ENCODE results near the gene LMBR1.
A peak's percentile ranks its signal among the peaks of the same experiment; 100 is the strongest.

The LMBR1 gene

DNA sequence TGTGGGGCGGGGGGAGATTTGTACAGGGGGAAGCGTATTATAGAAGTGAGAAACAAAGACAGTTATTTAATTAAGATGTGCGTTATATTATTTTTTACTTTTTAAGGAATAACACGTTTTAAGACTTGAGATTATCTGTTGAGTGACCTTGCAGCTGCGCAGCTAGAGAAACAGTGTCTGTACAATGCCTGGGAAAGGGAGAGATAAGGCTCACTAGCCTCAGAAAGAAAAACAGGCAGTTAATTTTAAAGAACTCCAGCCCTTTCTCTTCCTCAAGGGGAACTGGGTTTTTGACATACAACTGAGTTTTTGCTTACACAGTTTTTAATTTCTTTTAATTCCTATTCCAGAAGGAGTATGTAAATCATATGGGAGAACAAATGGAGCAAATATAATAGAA is 50.7 kb downstream of the LMBR1 start:
- Histone ChIP-seq H3K4me3 (ENCODE audit: control insufficient read depth in 1 of 7, extremely low read depth in 1 of 7, insufficient read depth in 4 of 7, low read depth in 2 of 7, low read length in 6 of 7) (no peak overlapping the region), H3K9me3 (ENCODE audit: control extremely low read depth in 1 of 5, control insufficient read depth in 4 of 5, insufficient read depth in 2 of 5, low read depth in 1 of 5, low read length in 4 of 5) (no peaks in the 10 kb centered on the region), H3K4me1 (ENCODE audit: control extremely low read depth in 1 of 4, control insufficient read depth in 4 of 4, insufficient read depth in 4 of 4, low read length in 3 of 4) (peaks cover 0 to 16% (median 2%) of the 10 kb centered on the region in 4 experiments), H3K36me3 (ENCODE audit: control insufficient read depth in 4 of 4, insufficient read depth in 4 of 4, low read length in 3 of 4) (peaks cover 0 to 13% (median 0%) of the 10 kb centered on the region in 4 experiments), H3K27ac (ENCODE audit: insufficient read depth in 1 of 2, low read depth in 1 of 2, low read length in 2 of 2, poor library complexity in 1 of 2, severe bottlenecking in 2 of 2) (peak overlapping the region in 1 of 2 experiments; percentile 15), H3K27me3 (replicated peaks in 2 of 5; ENCODE audit: control insufficient read depth in 4 of 5, insufficient read depth in 5 of 5, low read length in 4 of 5) (no peaks in the 10 kb centered on the region)
- CTCF ChIA-PET, result interaction anchor here (0.7 to 2.2 kb wide), 3 partner anchors 14 to 81 kb away, joined by 3 to 5 read pairs (median 3); no protein-coding TSS in a partner anchor
- 92% methylated on average over 5 of the region's 5 CpGs for WGBS (ENCODE audit: insufficient coverage)
- DNase-seq, result peak in 1 of 3 donors; percentile 36
- POLR2A ChIA-PET, result no interaction called here

DNA sequence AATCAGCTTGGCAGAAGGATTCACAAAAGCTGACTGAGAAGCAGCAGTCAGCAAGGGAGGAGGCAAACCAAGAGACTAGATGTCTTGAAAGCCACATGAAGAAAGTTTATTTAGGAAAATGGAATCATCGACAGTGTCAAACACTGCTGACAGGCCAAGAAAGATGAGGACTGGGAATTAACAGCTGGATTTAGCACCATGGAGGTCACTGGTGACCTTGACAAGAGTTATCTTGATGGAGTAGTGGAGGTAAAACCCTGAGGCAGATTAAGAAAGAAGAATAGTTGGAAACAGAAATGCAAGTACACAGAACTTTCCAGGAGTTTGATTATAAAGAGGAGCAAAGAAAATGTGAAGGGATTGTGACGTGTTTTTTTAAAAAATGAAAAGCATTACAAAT is 51.5 kb downstream of the LMBR1 start:
- H3K27ac ChIP-seq (ENCODE audit: insufficient read depth in 1 of 2, low read depth in 1 of 2, low read length in 2 of 2, poor library complexity in 1 of 2, severe bottlenecking in 2 of 2), result peak overlapping the region in 1 of 2 experiments; percentile 15
- DNase-seq, result no peak
- WGBS (ENCODE audit: insufficient coverage), result 100% methylated on average over 1 of the region's 2 CpGs
- no peaks in the 10 kb centered on the region for H3K27me3 ChIP-seq (replicated peaks in 2 of 5; ENCODE audit: control insufficient read depth in 4 of 5, insufficient read depth in 5 of 5, low read length in 4 of 5)
- peaks cover 0 to 16% (median 2%) of the 10 kb centered on the region in 4 experiments for H3K4me1 ChIP-seq (ENCODE audit: control extremely low read depth in 1 of 4, control insufficient read depth in 4 of 4, insufficient read depth in 4 of 4, low read length in 3 of 4)
- no peaks in the 10 kb centered on the region for H3K9me3 ChIP-seq (ENCODE audit: control extremely low read depth in 1 of 5, control insufficient read depth in 4 of 5, insufficient read depth in 2 of 5, low read depth in 1 of 5, low read length in 4 of 5)
- H3K36me3 ChIP-seq (ENCODE audit: control insufficient read depth in 4 of 4, insufficient read depth in 4 of 4, low read length in 3 of 4), result peaks cover 0 to 13% (median under 1%) of the 10 kb centered on the region in 4 experiments
- POLR2A ChIA-PET, result no interaction called here
- CTCF ChIA-PET, result no interaction called here
- H3K4me3 ChIP-seq (ENCODE audit: control insufficient read depth in 1 of 7, extremely low read depth in 1 of 7, insufficient read depth in 4 of 7, low read depth in 2 of 7, low read length in 6 of 7), result no peak overlapping the region

- CTCF ChIA-PET, result no interaction called here
- Histone ChIP-seq H3K4me3 (ENCODE audit: control insufficient read depth in 1 of 7, extremely low read depth in 1 of 7, insufficient read depth in 4 of 7, low read depth in 2 of 7, low read length in 6 of 7) (no peak overlapping the region), H3K9me3 (ENCODE audit: control extremely low read depth in 1 of 5, control insufficient read depth in 4 of 5, insufficient read depth in 2 of 5, low read depth in 1 of 5, low read length in 4 of 5) (no peaks in the 10 kb centered on the region), H3K27ac (ENCODE audit: insufficient read depth in 1 of 2, low read depth in 1 of 2, low read length in 2 of 2, poor library complexity in 1 of 2, severe bottlenecking in 2 of 2) (no peak overlapping the region), H3K4me1 (ENCODE audit: control extremely low read depth in 1 of 4, control insufficient read depth in 4 of 4, insufficient read depth in 4 of 4, low read length in 3 of 4) (peaks cover 0 to 16% (median 2%) of the 10 kb centered on the region in 4 experiments), H3K36me3 (ENCODE audit: control insufficient read depth in 4 of 4, insufficient read depth in 4 of 4, low read length in 3 of 4) (peaks cover 0 to 17% (median under 1%) of the 10 kb centered on the region in 4 experiments), H3K27me3 (replicated peaks in 2 of 5; ENCODE audit: control insufficient read depth in 4 of 5, insufficient read depth in 5 of 5, low read length in 4 of 5) (no peaks in the 10 kb centered on the region)
- POLR2A ChIA-PET, result no interaction called here
- 72% methylated on average over 5 of the region's 5 CpGs for WGBS (ENCODE audit: insufficient coverage)
- DNase-seq, result peak in 1 of 3 donors; percentile 28
Observed at GRCh38 chr7:156840134-156840533, 52.8 kb downstream of the LMBR1 start.

DNA sequence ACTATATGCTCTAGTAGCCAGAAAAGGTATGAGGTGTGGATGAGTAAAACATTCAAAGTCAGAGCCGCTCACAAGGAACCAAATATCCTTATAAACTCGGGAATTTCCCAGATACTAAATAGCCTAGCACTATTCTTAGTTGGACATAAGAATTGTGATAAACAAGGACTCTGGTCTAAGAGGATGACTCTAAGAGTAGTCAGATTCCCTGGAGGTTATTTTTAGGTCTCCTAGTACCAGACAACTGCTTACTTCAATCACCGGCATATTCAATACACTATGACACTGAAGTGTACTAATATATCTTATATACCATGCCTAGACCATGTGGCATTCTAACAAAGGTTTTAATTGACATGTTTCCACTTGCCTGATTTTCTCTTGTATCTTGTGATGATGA is 56.5 kb downstream of the LMBR1 start:
- DNase-seq, result no peak
- POLR2A ChIA-PET, result no interaction called here
- Histone ChIP-seq H3K4me1 (ENCODE audit: control extremely low read depth in 1 of 4, control insufficient read depth in 4 of 4, insufficient read depth in 4 of 4, low read length in 3 of 4) (peaks cover 0 to 10% (median 0%) of the 10 kb centered on the region in 4 experiments), H3K27ac (ENCODE audit: insufficient read depth in 1 of 2, low read depth in 1 of 2, low read length in 2 of 2, poor library complexity in 1 of 2, severe bottlenecking in 2 of 2) (no peak overlapping the region), H3K27me3 (replicated peaks in 2 of 5; ENCODE audit: control insufficient read depth in 4 of 5, insufficient read depth in 5 of 5, low read length in 4 of 5) (no peaks in the 10 kb centered on the region), H3K36me3 (ENCODE audit: control insufficient read depth in 4 of 4, insufficient read depth in 4 of 4, low read length in 3 of 4) (peaks cover 0 to 15% (median 3%) of the 10 kb centered on the region in 4 experiments), H3K4me3 (ENCODE audit: control insufficient read depth in 1 of 7, extremely low read depth in 1 of 7, insufficient read depth in 4 of 7, low read depth in 2 of 7, low read length in 6 of 7) (no peak overlapping the region), H3K9me3 (ENCODE audit: control extremely low read depth in 1 of 5, control insufficient read depth in 4 of 5, insufficient read depth in 2 of 5, low read depth in 1 of 5, low read length in 4 of 5) (no peaks in the 10 kb centered on the region)
- no CpG with 5 or more reads among the region's 3 CpGs for WGBS (ENCODE audit: insufficient coverage)
- CTCF ChIA-PET, result no interaction called here

GRCh38 chr7:156834462-156834861 is 58.5 kb downstream of the LMBR1 start:
- H3K27ac ChIP-seq (ENCODE audit: insufficient read depth in 1 of 2, low read depth in 1 of 2, low read length in 2 of 2, poor library complexity in 1 of 2, severe bottlenecking in 2 of 2), result no peak overlapping the region
- WGBS (ENCODE audit: insufficient coverage), result no CpG with 5 or more reads among the region's 3 CpGs
- H3K9me3 ChIP-seq (ENCODE audit: control extremely low read depth in 1 of 5, control insufficient read depth in 4 of 5, insufficient read depth in 2 of 5, low read depth in 1 of 5, low read length in 4 of 5), result no peaks in the 10 kb centered on the region
- peaks cover under 1 to 18% (median 4%) of the 10 kb centered on the region in 4 experiments for H3K36me3 ChIP-seq (ENCODE audit: control insufficient read depth in 4 of 4, insufficient read depth in 4 of 4, low read length in 3 of 4)
- no peak for DNase-seq
- CTCF ChIA-PET, result no interaction called here
- H3K4me1 ChIP-seq (ENCODE audit: control extremely low read depth in 1 of 4, control insufficient read depth in 4 of 4, insufficient read depth in 4 of 4, low read length in 3 of 4), result peaks cover 0 to 5% (median 0%) of the 10 kb centered on the region in 4 experiments
- POLR2A ChIA-PET, result no interaction called here
- no peaks in the 10 kb centered on the region for H3K27me3 ChIP-seq (replicated peaks in 2 of 5; ENCODE audit: control insufficient read depth in 4 of 5, insufficient read depth in 5 of 5, low read length in 4 of 5)
- no peak overlapping the region for H3K4me3 ChIP-seq (ENCODE audit: control insufficient read depth in 1 of 7, extremely low read depth in 1 of 7, insufficient read depth in 4 of 7, low read depth in 2 of 7, low read length in 6 of 7)

GRCh38 chr7:156833312-156833711 is 59.7 kb downstream of the LMBR1 start:
- no peaks in the 10 kb centered on the region for H3K27me3 ChIP-seq (replicated peaks in 2 of 5; ENCODE audit: control insufficient read depth in 4 of 5, insufficient read depth in 5 of 5, low read length in 4 of 5)
- peaks cover 2 to 18% (median 4%) of the 10 kb centered on the region in 4 experiments for H3K36me3 ChIP-seq (ENCODE audit: control insufficient read depth in 4 of 4, insufficient read depth in 4 of 4, low read length in 3 of 4)
- ChIA-PET CTCF (no interaction called here), POLR2A (interaction anchor here (0.6 kb wide), 1 partner anchor 58 kb away, joined by 3 read pairs; no protein-coding TSS in a partner anchor)
- no peak overlapping the region for H3K4me3 ChIP-seq (ENCODE audit: control insufficient read depth in 1 of 7, extremely low read depth in 1 of 7, insufficient read depth in 4 of 7, low read depth in 2 of 7, low read length in 6 of 7)
- 100% methylated on average over 4 of the region's 4 CpGs for WGBS (ENCODE audit: insufficient coverage)
- no peaks in the 10 kb centered on the region for H3K9me3 ChIP-seq (ENCODE audit: control extremely low read depth in 1 of 5, control insufficient read depth in 4 of 5, insufficient read depth in 2 of 5, low read depth in 1 of 5, low read length in 4 of 5)
- peaks cover 0 to 5% (median 0%) of the 10 kb centered on the region in 4 experiments for H3K4me1 ChIP-seq (ENCODE audit: control extremely low read depth in 1 of 4, control insufficient read depth in 4 of 4, insufficient read depth in 4 of 4, low read length in 3 of 4)
- H3K27ac ChIP-seq (ENCODE audit: insufficient read depth in 1 of 2, low read depth in 1 of 2, low read length in 2 of 2, poor library complexity in 1 of 2, severe bottlenecking in 2 of 2), result no peak overlapping the region
- no peak for DNase-seq

- CTCF ChIA-PET, result interaction anchor here (0.9 to 1.7 kb wide), 4 partner anchors 9 to 61 kb away, joined by 3 to 5 read pairs (median 5); no protein-coding TSS in a partner anchor
- Histone ChIP-seq H3K4me3 (ENCODE audit: control insufficient read depth in 1 of 7, extremely low read depth in 1 of 7, insufficient read depth in 4 of 7, low read depth in 2 of 7, low read length in 6 of 7) (no peak overlapping the region), H3K27me3 (replicated peaks in 2 of 5; ENCODE audit: control insufficient read depth in 4 of 5, insufficient read depth in 5 of 5, low read length in 4 of 5) (no peaks in the 10 kb centered on the region), H3K4me1 (ENCODE audit: control extremely low read depth in 1 of 4, control insufficient read depth in 4 of 4, insufficient read depth in 4 of 4, low read length in 3 of 4) (peaks cover 0 to 5% (median 0%) of the 10 kb centered on the region in 4 experiments), H3K36me3 (ENCODE audit: control insufficient read depth in 4 of 4, insufficient read depth in 4 of 4, low read length in 3 of 4) (peaks cover 2 to 18% (median 4%) of the 10 kb centered on the region in 4 experiments), H3K27ac (ENCODE audit: insufficient read depth in 1 of 2, low read depth in 1 of 2, low read length in 2 of 2, poor library complexity in 1 of 2, severe bottlenecking in 2 of 2) (no peak overlapping the region), H3K9me3 (ENCODE audit: control extremely low read depth in 1 of 5, control insufficient read depth in 4 of 5, insufficient read depth in 2 of 5, low read depth in 1 of 5, low read length in 4 of 5) (no peaks in the 10 kb centered on the region)
- POLR2A ChIA-PET, result no interaction called here
- no CpG with 5 or more reads among the region's 1 CpG for WGBS (ENCODE audit: insufficient coverage)
- DNase-seq, result peak in 2 of 3 donors; percentile 13 to 33
Observed at GRCh38 chr7:156832195-156832877, 60.6 kb downstream of the LMBR1 start.

All from common myeloid progenitor, CD34-positive (primary cell).